Lung (tissue), 12 donors: ENCODE results near the gene XYLT1. TPM values are rescaled to one million over a fixed set of nuclear protein-coding genes. Genes with fewer than 3 reads are reported as not detected.

ENCODE experiments used
- ATAC-seq: fragments of 200-7000 bp; cut with Tn5 transposase; one replicate; pipeline ENCODE4 v1.9.1; 2020; ENCODE audit warnings: moderate number of reproducible peaks; ENCODE audit not compliant: insufficient read depth, low FRiP score
- DNase-seq, 3 donors: peaks; one replicate each; pipeline ENCODE4 v3.0.0-alpha.2; 2013 to 2017
- H3K27ac ChIP-seq, 2 donors: one replicate each; pipeline ENCODE4 v1.5.1; 2013; ENCODE audit warnings: mild to moderate bottlenecking in 2 of 2, moderate library complexity in 2 of 2, control low read depth in 1 of 2, inconsistent platforms in 1 of 2, low read depth in 1 of 2, low read length in 1 of 2
- H3K27me3 ChIP-seq, 3 donors: one replicate each; pipeline ENCODE4 v1.5.1; 2013; ENCODE audit warnings: low read length in 2 of 3; ENCODE audit not compliant: control insufficient read depth in 3 of 3, insufficient read depth in 3 of 3
- H3K36me3 ChIP-seq, 4 donors: one replicate each; pipeline ENCODE4 v1.5.1; 2013; ENCODE audit warnings: low read length in 4 of 4, mild to moderate bottlenecking in 1 of 4, moderate library complexity in 1 of 4; ENCODE audit not compliant: control insufficient read depth in 4 of 4, insufficient read depth in 4 of 4
- H3K4me1 ChIP-seq, 5 donors: one replicate each; pipeline ENCODE4 v1.5.1; 2013; ENCODE audit warnings: low read length in 5 of 5, mild to moderate bottlenecking in 2 of 5, moderate library complexity in 1 of 5; ENCODE audit not compliant: control insufficient read depth in 5 of 5, insufficient read depth in 5 of 5
- H3K4me3 ChIP-seq: one replicate; pipeline ENCODE4 v1.5.1; 2013; ENCODE audit warnings: mild to moderate bottlenecking, control low read depth, moderate library complexity
- H3K9ac ChIP-seq, 2 donors: one replicate each; pipeline ENCODE4 v1.5.1; 2013; ENCODE audit warnings: low read length in 2 of 2, control low read depth in 1 of 2; ENCODE audit not compliant: insufficient read depth in 1 of 2
- H3K9me3 ChIP-seq, 4 donors: one replicate each; pipeline ENCODE4 v1.5.1; 2013; ENCODE audit warnings: low read length in 3 of 4, mild to moderate bottlenecking in 1 of 4, moderate library complexity in 1 of 4; ENCODE audit not compliant: control insufficient read depth in 4 of 4, insufficient read depth in 3 of 4
- WGBS, 2 donors: extraction: QIAGEN DNeasy Blood & Tissue Kit; methylation state at CpG; one replicate each; pipeline ENCODE4 v1.1.7; 2013; 5-methylcytosine and 5-hydroxymethylcytosine counted together
- polyA plus RNA-seq, 2 donors: library from polyadenylated mRNA; stranded (reverse); fragments of 200-250 nt; gene quantifications; one replicate each; pipeline ENCODE4 v1.2.1, GENCODE V29; 2013
- total RNA-seq, 2 donors: library from RNA; depleted of rRNA in 1 of 2; stranded (reverse); fragments of >200 nt in 1 of 2; gene quantifications; one replicate each; pipeline ENCODE4 v1.2.1, GENCODE V29; 2014 to 2021
- TF ChIP-seq, protein P1 (sequence below): IDR thresholded peaks from 2 replicates; pipeline ENCODE4 v1.5.1; 2012; ENCODE audit warnings: mild to moderate bottlenecking; ENCODE audit errors: control extremely low read depth, extremely low read depth
- donor health status: control.
- donor health status: control.
- donor health status: Bipolar disorder and iron deficiency.
- donor health status: healthy.
- donor health status: DM: yes; HTN: yes; CAD: no.

XYLT1 gene
- total and polyA plus RNA-seq, 4 donors = 1.4 to 11.5 (median 6.9) TPM

- Histone ChIP-seq H3K27me3 (no peaks in the 10 kb centered on the region), H3K4me1 (peaks cover 0 to 10% (median 5%) of the 10 kb centered on the region in 5 donors), H3K9me3 (no peaks in the 10 kb centered on the region), H3K4me3 (no peak overlapping the region), H3K9ac (no peak overlapping the region), H3K36me3 (no peaks in the 10 kb centered on the region), H3K27ac (no peak overlapping the region)
- DNase-seq = no peak
- ATAC-seq = no peak
- WGBS, 2 donors = 31 to 50% methylated on average over 4 of the region's 4 CpGs
- TF ChIP-seq, protein P1, sequence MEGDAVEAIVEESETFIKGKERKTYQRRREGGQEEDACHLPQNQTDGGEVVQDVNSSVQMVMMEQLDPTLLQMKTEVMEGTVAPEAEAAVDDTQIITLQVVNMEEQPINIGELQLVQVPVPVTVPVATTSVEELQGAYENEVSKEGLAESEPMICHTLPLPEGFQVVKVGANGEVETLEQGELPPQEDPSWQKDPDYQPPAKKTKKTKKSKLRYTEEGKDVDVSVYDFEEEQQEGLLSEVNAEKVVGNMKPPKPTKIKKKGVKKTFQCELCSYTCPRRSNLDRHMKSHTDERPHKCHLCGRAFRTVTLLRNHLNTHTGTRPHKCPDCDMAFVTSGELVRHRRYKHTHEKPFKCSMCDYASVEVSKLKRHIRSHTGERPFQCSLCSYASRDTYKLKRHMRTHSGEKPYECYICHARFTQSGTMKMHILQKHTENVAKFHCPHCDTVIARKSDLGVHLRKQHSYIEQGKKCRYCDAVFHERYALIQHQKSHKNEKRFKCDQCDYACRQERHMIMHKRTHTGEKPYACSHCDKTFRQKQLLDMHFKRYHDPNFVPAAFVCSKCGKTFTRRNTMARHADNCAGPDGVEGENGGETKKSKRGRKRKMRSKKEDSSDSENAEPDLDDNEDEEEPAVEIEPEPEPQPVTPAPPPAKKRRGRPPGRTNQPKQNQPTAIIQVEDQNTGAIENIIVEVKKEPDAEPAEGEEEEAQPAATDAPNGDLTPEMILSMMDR = no peak
These were observed 130.0 kb downstream of the XYLT1 start for GRCh38 chr16:17340804-17341203.

- Histone ChIP-seq H3K9me3 (no peaks in the 10 kb centered on the region), H3K36me3 (no peaks in the 10 kb centered on the region), H3K27me3 (no peaks in the 10 kb centered on the region), H3K4me1 (peaks cover 0 to 7% (median under 1%) of the 10 kb centered on the region in 5 donors), H3K9ac (no peak overlapping the region), H3K4me3 (no peak overlapping the region), H3K27ac (no peak overlapping the region)
- WGBS, 2 donors = 71 to 72% methylated on average over 7 of the region's 7 CpGs
- ATAC-seq (no peak), DNase-seq (no peak)
- TF ChIP-seq, protein P1 = no peak
These were observed 130.8 kb downstream of the XYLT1 start for GRCh38 chr16:17339764-17340541.

DNA sequence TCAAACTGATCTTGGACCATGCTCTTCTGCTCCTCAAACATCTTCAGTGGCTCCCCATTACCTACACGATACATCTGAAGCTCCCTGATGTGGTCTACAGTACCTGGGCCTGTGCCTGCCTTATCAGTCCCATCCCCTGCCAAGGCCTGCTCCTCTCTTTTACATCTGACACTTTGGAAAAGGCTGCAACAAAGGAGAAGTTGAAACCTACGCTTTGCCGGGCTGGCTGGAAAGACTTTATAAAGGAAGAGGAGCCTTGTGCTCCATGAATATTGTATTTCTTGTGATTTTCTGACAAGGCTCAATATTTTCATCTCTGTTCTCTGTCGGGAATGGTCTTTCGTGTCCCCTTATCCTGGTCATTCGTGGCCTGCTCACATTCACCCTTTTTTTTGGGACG lies 132.5 kb downstream of the XYLT1 start:
- TF ChIP-seq, protein P1 = no peak
- WGBS, 2 donors = 90 to 92% methylated on average over 7 of the region's 7 CpGs
- peaks cover 0 to 7% (median 0%) of the 10 kb centered on the region in 5 donors for H3K4me1 ChIP-seq

More for the DNA sequence above, 132.5 kb downstream of the XYLT1 start:
- Histone ChIP-seq H3K27ac (no peak overlapping the region), H3K27me3 (no peaks in the 10 kb centered on the region), H3K9ac (no peak overlapping the region), H3K4me3 (no peak overlapping the region), H3K36me3 (no peaks in the 10 kb centered on the region), H3K9me3 (no peaks in the 10 kb centered on the region)
- ATAC-seq (no peak), DNase-seq (no peak)
